DMS79 (cell line): Measurements from ENCODE around the gene DMRTA2.
A peak's percentile ranks its signal among the peaks of the same experiment; 100 is the strongest.
"Not testable (repeated sequence)": the region's sequence is repeated elsewhere in the genome, so short reads cannot be mapped to it uniquely, and the experiment has no call there.

Source experiments
- DNase-seq: peaks from one replicate; lab custom pipeline; 2025; lab: John Stamatoyannopoulos, UW

The DMRTA2 gene

GRCh38 chr1:50423670-50424000 lies 392 bp upstream of the DMRTA2 start:
- peak; percentile 96 for DNase-seq

- no peak for DNase-seq
These were observed 633 bp downstream of the DMRTA2 start for GRCh38 chr1:50422675-50422945.

GRCh38 chr1:50421768-50422674 lies 1.2 kb downstream of the DMRTA2 start:
- no peak for DNase-seq

- DNase-seq: no peak
These were observed 1.9 kb downstream of the DMRTA2 start for GRCh38 chr1:50421366-50421748.

GRCh38 chr1:50420689-50421365 lies 2.4 kb downstream of the DMRTA2 start:
- DNase-seq: no peak

GRCh38 chr1:50419907-50420677 lies 3.2 kb downstream of the DMRTA2 start:
- DNase-seq: no peak

- DNase-seq: no peak
These were observed 3.9 kb downstream of the DMRTA2 start for GRCh38 chr1:50419192-50419906.

- no peak for DNase-seq
These were observed 4.6 kb downstream of the DMRTA2 start for GRCh38 chr1:50418600-50419109.

GRCh38 chr1:50417946-50418599 lies 5.2 kb downstream of the DMRTA2 start:
- DNase-seq: no peak

GRCh38 chr1:50417507-50417906 lies 5.7 kb downstream of the DMRTA2 start:
- DNase-seq: no peak

- no peak for DNase-seq
These were observed 6.4 kb downstream of the DMRTA2 start for GRCh38 chr1:50416553-50417453.

- no peak for DNase-seq
These were observed 7.1 kb downstream of the DMRTA2 start for GRCh38 chr1:50416150-50416527.

- no peak for DNase-seq
These were observed 7.8 kb downstream of the DMRTA2 start for GRCh38 chr1:50415235-50416149.

GRCh38 chr1:50414853-50415234 lies 8.4 kb downstream of the DMRTA2 start:
- DNase-seq: no peak

GRCh38 chr1:50412813-50413476 lies 10.3 kb downstream of the DMRTA2 start:
- no peak for DNase-seq

- DNase-seq: no peak
These were observed 17.4 kb downstream of the DMRTA2 start for GRCh38 chr1:50405814-50406213.

GRCh38 chr1:50393522-50394120 lies 29.6 kb downstream of the DMRTA2 start:
- DNase-seq: no peak

- DNase-seq: not testable (repeated sequence)
These were observed 41.7 kb downstream of the DMRTA2 start for GRCh38 chr1:50381551-50381950.

- DNase-seq: peak; percentile 57
These were observed 44.5 kb downstream of the DMRTA2 start for GRCh38 chr1:50378770-50379169.
